Stimulated activated CD4-positive, alpha-beta T cell treated with anti-CD3 and anti-CD28 coated beads, TNF-alpha, amount 100 ng/mL, for 48 hours (primary cell): Measurements from ENCODE around the gene KIF3A.

Experiments
- DNase-seq, 3 donors: peaks; one replicate each; pipeline ENCODE4 v3.0.0-alpha.2; 2020; ENCODE audit warnings: low read depth in 3 of 3

The KIF3A gene

DNA sequence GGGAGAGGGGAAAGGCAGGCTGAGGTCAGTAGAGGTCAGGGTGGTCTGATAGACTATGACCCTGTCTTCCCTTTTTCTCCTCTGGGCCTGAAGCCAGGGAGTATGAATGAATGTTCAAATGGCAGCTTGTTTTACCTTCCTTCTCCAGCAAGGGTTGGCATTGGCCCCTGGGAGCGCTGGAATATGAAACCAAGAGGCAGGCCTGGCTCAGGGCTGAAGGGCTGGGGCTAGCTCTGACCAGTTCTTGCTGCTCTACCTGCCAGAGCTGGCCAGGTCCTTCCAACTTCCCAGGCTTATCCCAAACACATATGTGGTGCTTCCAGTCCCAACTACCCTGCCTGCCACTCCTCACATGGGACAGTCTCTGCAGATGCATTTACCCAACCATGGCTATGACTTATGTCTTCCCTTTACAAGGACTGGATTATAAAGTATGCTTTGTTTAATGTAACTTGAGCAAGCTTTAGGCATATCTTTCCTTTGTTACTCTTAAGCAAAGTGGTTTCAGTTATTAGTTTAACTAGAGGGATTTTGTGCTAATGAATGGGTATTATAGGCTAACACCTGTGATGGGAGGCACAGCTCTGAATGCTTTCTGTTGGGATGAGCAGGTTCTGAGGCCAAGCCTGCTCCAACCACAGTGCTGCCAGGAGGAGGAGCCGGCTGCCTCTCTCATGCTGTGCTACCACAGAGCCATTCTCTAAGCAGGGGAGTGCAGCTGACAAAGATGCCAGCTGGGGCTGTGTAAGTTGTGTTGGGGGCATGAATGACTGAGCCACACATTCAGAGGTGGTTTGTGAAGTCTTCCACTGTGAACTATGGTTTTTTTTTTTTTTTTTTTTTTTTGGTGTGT, 16.0 kb upstream of the KIF3A start:
- no peak for DNase-seq

DNA sequence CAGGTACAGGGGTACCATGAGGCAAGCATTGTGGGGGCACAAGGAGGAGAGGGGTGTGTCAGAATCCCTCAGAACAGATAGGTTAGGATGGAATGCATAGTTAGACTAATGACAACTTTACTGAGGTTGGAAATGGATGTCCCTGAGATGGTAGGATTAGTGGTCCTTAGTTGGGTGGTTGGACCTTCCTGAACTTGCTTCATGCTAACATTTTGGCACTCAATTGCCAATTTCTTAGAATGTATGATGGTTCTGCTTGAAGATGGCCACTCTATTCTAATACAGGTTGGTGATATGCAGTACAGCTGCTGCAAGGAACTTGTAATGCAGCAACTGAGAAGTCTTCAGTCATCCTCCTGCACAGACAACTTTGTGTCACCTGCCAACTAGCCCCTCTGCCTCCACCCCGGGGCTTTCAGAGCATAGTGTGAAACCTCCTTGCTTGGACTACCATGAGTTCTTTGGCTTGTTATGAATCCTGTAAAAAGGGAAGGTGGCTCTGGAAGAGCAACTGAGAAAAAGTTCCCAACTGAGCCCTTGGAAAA, 15.3 kb upstream of the KIF3A start:
- no peak for DNase-seq

GRCh38 chr5:132751971-132752580, 14.7 kb upstream of the KIF3A start:
- DNase-seq = no peak

DNA sequence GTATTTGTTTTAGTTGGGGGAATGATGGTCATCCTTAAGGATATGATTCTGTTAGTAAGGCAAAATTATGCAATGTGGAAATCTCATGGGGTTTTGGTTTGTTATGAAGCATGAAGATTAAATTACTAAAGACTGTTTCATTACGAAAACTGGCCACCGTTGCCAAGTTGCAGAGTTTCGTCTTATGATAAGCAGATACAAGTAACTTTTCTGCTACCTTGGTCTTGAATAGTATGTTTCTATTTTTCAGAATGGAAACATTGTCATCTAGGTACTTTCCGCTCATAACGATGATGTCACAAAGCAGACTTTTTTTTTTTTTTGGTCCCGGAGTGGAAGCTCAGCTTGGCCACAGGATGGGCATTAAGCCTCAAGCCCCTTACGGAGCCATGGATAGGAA, 14.1 kb upstream of the KIF3A start:
- DNase-seq = peak in 1 of 3 donors; percentile 33

- DNase-seq = no peak
Measured at GRCh38 chr5:132750471-132751230, 13.3 kb upstream of the KIF3A start.

DNA sequence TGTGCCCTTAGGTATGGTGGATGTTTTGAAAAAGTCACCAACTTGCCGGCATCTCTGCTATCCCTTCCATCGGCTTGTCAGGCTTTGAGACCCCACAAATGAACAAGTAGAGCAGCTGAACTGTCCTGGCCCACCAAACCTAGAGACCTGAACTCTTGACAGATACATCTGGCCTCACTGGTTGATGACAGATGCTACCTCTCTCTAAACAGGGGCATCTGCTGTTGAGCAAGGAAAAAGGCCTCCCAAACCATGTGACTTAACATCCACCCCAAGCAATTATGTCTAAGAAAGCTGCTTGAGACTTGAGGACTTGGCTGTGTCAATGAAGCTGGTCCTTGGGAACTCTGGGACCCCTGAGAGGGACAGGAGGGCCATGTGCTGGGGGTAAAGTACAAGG, 12.2 kb upstream of the KIF3A start:
- no peak for DNase-seq

DNA sequence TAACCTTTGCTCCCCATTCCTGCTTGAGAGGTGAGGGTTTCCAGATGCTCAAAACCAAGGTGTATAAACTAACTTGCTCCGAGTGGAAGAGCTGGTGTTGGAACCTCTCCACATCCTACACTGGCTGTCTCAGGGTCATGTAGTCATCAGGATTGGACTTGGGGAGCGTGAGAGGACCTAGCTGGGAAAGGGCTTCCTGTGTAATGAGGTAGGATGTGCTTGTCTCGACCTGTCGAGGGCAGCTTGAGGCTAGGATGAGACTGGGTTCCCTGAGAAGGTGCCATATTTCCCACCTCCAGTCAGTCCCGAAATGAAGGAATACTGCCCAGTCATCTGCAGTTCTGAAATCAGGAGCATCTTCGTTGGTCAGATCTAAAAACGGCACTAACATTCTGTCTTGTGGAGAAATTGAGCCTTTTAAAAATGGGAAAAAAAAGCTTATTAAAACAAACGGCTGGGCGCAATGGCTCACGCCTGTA, 11.2 kb upstream of the KIF3A start:
- no peak for DNase-seq

GRCh38 chr5:132747616-132748440, 10.5 kb upstream of the KIF3A start:
- DNase-seq = no peak

- peak in 2 of 3 donors; percentile 29 to 50 for DNase-seq
Measured at GRCh38 chr5:132746954-132747615, 9.7 kb upstream of the KIF3A start, which contains the start of gene CCNI2. CCNI2 (plus strand) TSS chr5:132747426; CDS start chr5:132747496, 70 bp downstream.

GRCh38 chr5:132746592-132746953, 9.2 kb upstream of the KIF3A start:
- DNase-seq = no peak

DNA sequence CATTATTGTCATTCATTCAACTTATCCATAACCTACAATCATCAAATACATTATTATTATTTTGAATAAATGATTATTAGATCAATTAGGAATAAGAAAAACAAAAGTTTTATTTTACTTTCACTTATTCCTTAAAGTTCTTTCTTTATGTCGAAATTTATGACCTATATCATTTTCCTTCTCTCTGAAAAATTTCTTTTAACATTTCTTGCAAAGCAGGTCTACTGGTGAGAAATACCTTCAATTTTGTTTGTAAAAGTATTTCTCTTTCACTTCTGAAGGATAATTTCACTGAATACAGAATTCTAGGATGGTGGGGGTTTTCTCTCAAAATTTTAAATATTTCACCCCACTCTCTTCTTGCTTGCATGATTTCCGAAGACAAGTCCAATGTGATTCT, 7.3 kb upstream of the KIF3A start:
- DNase-seq = no peak

GRCh38 chr5:132742626-132743025, 5.3 kb upstream of the KIF3A start:
- DNase-seq = no peak

GRCh38 chr5:132742158-132742557, 4.8 kb upstream of the KIF3A start:
- DNase-seq = no peak

DNA sequence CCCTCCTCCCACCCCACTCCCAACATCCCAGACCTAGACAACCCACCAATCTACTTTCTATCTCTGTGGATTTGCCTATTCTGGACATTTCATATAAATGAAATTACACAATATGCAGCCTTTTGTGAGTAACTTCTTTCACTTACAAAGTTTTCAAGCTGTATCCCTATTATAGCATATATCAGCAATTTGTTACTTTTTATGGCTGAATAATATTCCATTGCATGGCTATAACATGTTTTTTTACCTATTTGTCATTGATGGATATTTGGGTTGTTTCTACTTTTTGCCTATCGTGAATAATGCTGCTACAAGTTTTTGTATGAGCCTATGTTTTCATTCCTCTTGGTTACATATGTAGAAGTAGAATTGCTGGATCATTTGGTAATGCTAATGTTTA, 1.9 kb upstream of the KIF3A start:
- DNase-seq = no peak

- no peak for DNase-seq
Measured at GRCh38 chr5:132737982-132738681, 786 bp upstream of the KIF3A start.

GRCh38 chr5:132734687-132735086, 2.7 kb downstream of the KIF3A start:
- DNase-seq = no peak

DNA sequence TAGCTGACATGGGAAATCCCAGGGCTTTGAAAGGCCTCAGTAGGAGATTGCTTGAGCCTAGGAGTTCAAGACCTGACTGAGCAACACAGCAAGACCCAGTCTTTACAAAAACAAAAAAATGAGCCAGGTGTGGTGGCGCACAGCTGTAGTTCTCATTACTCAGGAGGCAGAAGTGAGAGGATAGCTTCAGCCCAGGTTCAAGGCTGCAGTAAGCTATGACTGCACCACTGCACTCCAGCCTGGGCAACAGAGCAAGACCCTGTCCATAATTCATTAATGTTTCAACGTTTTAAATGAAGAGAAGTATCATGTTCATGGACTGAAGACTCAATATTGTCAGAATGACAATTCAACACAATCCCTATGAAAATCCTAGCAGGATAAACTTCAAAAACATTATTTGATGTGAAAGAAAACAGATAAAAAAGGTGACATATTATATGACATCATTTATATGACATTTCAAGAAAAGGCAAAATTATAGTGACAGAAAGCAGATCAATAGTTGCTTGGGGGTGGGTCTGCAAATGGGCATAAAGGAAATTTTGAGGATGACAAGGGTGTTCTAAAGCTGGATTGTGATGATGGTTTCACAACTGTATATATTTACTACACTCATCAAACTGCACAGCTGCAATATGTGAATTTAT, 3.7 kb downstream of the KIF3A start:
- no peak for DNase-seq

DNA sequence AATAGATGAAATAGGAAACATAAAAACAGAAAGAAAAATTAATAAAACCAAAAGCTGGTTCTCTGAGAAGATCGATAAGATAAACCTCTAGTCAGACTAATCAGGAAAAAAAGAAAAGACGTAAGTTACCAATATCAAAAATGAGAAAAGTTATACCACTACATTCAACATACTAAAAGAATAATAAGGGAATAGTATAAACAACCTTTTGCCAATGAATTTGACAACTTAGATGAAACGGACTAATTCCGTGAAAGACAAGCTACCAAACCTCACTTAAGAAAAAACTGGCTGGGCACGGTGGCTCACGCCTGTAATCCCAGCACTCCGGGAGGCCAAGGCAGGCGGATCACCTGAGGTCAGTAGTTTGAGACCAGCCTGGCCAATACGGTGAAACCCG, 7.5 kb downstream of the KIF3A start:
- DNase-seq = no peak

DNA sequence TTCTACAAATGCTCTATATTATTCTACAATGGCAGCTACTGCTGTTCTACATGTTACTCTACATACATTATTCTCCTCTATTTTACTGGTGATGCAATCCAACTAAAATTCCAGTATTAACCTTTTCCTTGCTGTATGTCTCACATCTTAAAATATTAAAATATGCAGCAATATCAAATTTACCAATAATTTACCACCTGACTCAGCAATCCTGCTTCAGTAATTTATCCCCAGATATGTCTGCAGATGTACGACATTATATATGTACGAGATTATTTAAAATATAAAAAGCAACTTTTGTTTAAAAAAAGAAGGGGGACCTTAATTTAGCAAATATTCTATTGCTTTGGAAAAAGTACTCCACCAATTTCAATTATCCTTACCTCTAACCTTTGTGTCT, 11.6 kb downstream of the KIF3A start:
- no peak for DNase-seq
